H9 (cell line): Measurements from ENCODE around the gene TNP2. TPM values are rescaled to one million over a fixed set of nuclear protein-coding genes. Genes with fewer than 3 reads are reported as not detected.

ENCODE experiments used
- DNase-seq: peaks from one replicate; pipeline ENCODE4 v3.0.0-alpha.2; 2017
- H2AFZ ChIP-seq: one replicate; pipeline ENCODE4 v1.6.1; 2013; ENCODE audit warnings: mild to moderate bottlenecking, low read length, control low read depth, moderate library complexity
- H2AK5ac ChIP-seq: 2 replicates; pipeline ENCODE4 v1.6.1; 2013; ENCODE audit warnings: low read length, control low read depth, mixed read lengths; ENCODE audit not compliant: insufficient read length
- H2BK120ac ChIP-seq: one replicate; pipeline ENCODE4 v1.6.1; 2013; ENCODE audit warnings: low read depth, mild to moderate bottlenecking, low read length, control low read depth, inconsistent platforms; ENCODE audit not compliant: poor library complexity, severe bottlenecking
- H2BK12ac ChIP-seq: 2 replicates; pipeline ENCODE4 v1.6.1; 2013; ENCODE audit warnings: low read length, control low read depth, mixed read lengths, low read depth; ENCODE audit not compliant: insufficient read length
- H2BK15ac ChIP-seq: 2 replicates; pipeline ENCODE4 v1.6.1; 2013; ENCODE audit warnings: low read depth, low read length, control low read depth
- H2BK20ac ChIP-seq: one replicate; pipeline ENCODE4 v1.6.1; 2013; ENCODE audit warnings: low read depth, mild to moderate bottlenecking, low read length, control low read depth, inconsistent platforms; ENCODE audit not compliant: poor library complexity, severe bottlenecking
- H2BK5ac ChIP-seq: 2 replicates; pipeline ENCODE4 v1.6.1; 2013; ENCODE audit warnings: low read length, control low read depth, mixed read lengths; ENCODE audit not compliant: insufficient read length
- H3K14ac ChIP-seq: 2 replicates; pipeline ENCODE4 v1.6.1; 2013; ENCODE audit warnings: low read length, control low read depth; ENCODE audit not compliant: insufficient read depth
- H3K18ac ChIP-seq: 2 replicates; pipeline ENCODE4 v1.6.1; 2013; ENCODE audit warnings: low read depth, mild to moderate bottlenecking, mixed read lengths, low read length, control low read depth; ENCODE audit not compliant: insufficient read length
- H3K23ac ChIP-seq: 2 replicates; pipeline ENCODE4 v1.6.1; 2013; ENCODE audit warnings: low read length, control low read depth, mixed read lengths, low read depth; ENCODE audit not compliant: insufficient read length
- H3K23me2 ChIP-seq: 2 replicates; pipeline ENCODE4 v1.6.1; 2013; ENCODE audit warnings: low read depth, mild to moderate bottlenecking, mixed read lengths, low read length, control low read depth; ENCODE audit not compliant: insufficient read length, poor library complexity, severe bottlenecking
- H3K27ac ChIP-seq: 2 replicates; pipeline ENCODE4 v1.5.1; 2013; ENCODE audit warnings: low read length, control low read depth, mixed read lengths, low read depth; ENCODE audit not compliant: insufficient read length
- H3K27me3 ChIP-seq: 2 replicates; pipeline ENCODE4 v1.6.1; 2013; ENCODE audit warnings: low read length, control low read depth, inconsistent platforms; ENCODE audit not compliant: insufficient read depth
- H3K4ac ChIP-seq: 2 replicates; pipeline ENCODE4 v1.6.1; 2013; ENCODE audit warnings: low read depth, mild to moderate bottlenecking, control low read depth, inconsistent platforms, low read length, moderate library complexity
- H3K4me1 ChIP-seq: 2 replicates; pipeline ENCODE4 v1.6.1; 2013; ENCODE audit warnings: low read length, control low read depth, inconsistent platforms; ENCODE audit not compliant: insufficient read depth
- H3K4me2 ChIP-seq: 2 replicates; pipeline ENCODE4 v1.6.1; 2013; ENCODE audit warnings: low read length, control low read depth, mixed read lengths; ENCODE audit not compliant: insufficient read length, insufficient read depth
- H3K56ac ChIP-seq: 2 replicates; pipeline ENCODE4 v1.6.1; 2013; ENCODE audit warnings: low read depth, mild to moderate bottlenecking, mixed read lengths, low read length, control low read depth; ENCODE audit not compliant: insufficient read length
- H3K79me1 ChIP-seq: 2 replicates; pipeline ENCODE4 v1.6.1; 2013; ENCODE audit warnings: low read depth, mild to moderate bottlenecking, moderate library complexity, low read length, control low read depth, inconsistent platforms; ENCODE audit not compliant: insufficient read depth, poor library complexity, severe bottlenecking
- H3K79me2 ChIP-seq: 2 replicates; pipeline ENCODE4 v1.6.1; 2013; ENCODE audit warnings: low read length, control low read depth, inconsistent platforms; ENCODE audit not compliant: insufficient read depth
- H3K9ac ChIP-seq: 2 replicates; pipeline ENCODE4 v1.6.1; 2013; ENCODE audit warnings: low read length, control low read depth, mixed read lengths; ENCODE audit not compliant: insufficient read length; ENCODE audit errors: extremely low read depth
- H3K9me3 ChIP-seq: one replicate; pipeline ENCODE4 v1.6.1; 2013; ENCODE audit warnings: low read depth, low read length, inconsistent platforms; ENCODE audit not compliant: control insufficient read depth
- H3T11ph ChIP-seq: one replicate; pipeline ENCODE4 v1.6.1; 2013; ENCODE audit warnings: mild to moderate bottlenecking, low read length, control low read depth, inconsistent platforms
- H4K20me1 ChIP-seq: one replicate; pipeline ENCODE4 v1.6.1; 2013; ENCODE audit not compliant: control insufficient read depth, insufficient read length, insufficient read depth
- H4K5ac ChIP-seq: 2 replicates; pipeline ENCODE4 v1.6.1; 2013; ENCODE audit warnings: low read depth, mild to moderate bottlenecking, mixed read lengths, low read length, control low read depth; ENCODE audit not compliant: insufficient read length
- H4K8ac ChIP-seq: replicated peaks from 2 replicates; pipeline ENCODE4 v1.6.1; 2013; ENCODE audit warnings: low read length, control low read depth, mixed read lengths, low read depth; ENCODE audit not compliant: insufficient read length
- H4K91ac ChIP-seq: 2 replicates; pipeline ENCODE4 v1.6.1; 2013; ENCODE audit warnings: low read depth, mild to moderate bottlenecking, moderate library complexity, mixed read lengths, low read length, control low read depth; ENCODE audit not compliant: insufficient read length
- H3K27ac Mint-ChIP-seq, 3 experiments: 2 replicates in 2 of 3; 3 replicates in 1 of 3; pipeline ENCODE4 v1.8.0; 2020 to 2021; ENCODE audit warnings: mixed read lengths in 3 of 3, mild to moderate bottlenecking in 1 of 3, moderate library complexity in 1 of 3
- H3K27me3 Mint-ChIP-seq: 2 replicates; pipeline ENCODE4 v1.8.0; 2021; ENCODE audit warnings: low read depth, mild to moderate bottlenecking, moderate library complexity, mixed read lengths
- H3K36me3 Mint-ChIP-seq, 3 experiments: 2 replicates in 2 of 3; 3 replicates in 1 of 3; pipeline ENCODE4 v1.8.0; 2020 to 2021; ENCODE audit warnings: low read depth in 3 of 3, mixed read lengths in 3 of 3; ENCODE audit not compliant: insufficient read depth in 1 of 3
- H3K4me1 Mint-ChIP-seq, 2 experiments: 2 replicates each; pipeline ENCODE4 v1.8.0; 2020; ENCODE audit warnings: mixed read lengths in 2 of 2
- H3K4me3 Mint-ChIP-seq, 2 experiments: 2 replicates in 1 of 2; 3 replicates in 1 of 2; pipeline ENCODE4 v1.8.0; 2020 to 2021; ENCODE audit warnings: mild to moderate bottlenecking in 2 of 2, mixed read lengths in 2 of 2, moderate library complexity in 1 of 2
- H3K9me3 Mint-ChIP-seq, 2 experiments: 2 replicates in 1 of 2; 3 replicates in 1 of 2; pipeline ENCODE4 v1.8.0; 2020; ENCODE audit warnings: mild to moderate bottlenecking in 2 of 2, mixed read lengths in 2 of 2, moderate library complexity in 1 of 2
- WGBS: extraction: QIAGEN DNeasy Blood & Tissue Kit; methylation state at CpG from one replicate; pipeline ENCODE4 v1.1.7; 2013; ENCODE audit warnings: missing lambda C conversion rate, low lambda C conversion rate, mixed read lengths; ENCODE audit not compliant: insufficient read length; ENCODE audit errors: extremely low coverage; 5-methylcytosine and 5-hydroxymethylcytosine counted together
- total RNA-seq: library from RNA; stranded (reverse); gene quantifications from 2 replicates; pipeline ENCODE4 v1.2.1, GENCODE V29; 2021
- TF ChIP-seq, protein P1 (sequence below): fragments of 200-600 bp; sonication (generic); conservative IDR thresholded peaks from 3 replicates; pipeline ENCODE4 v1.8.0; 2021; ENCODE audit warnings: antibody characterized with exemption, mild to moderate bottlenecking

Gene TNP2
- total RNA-seq, 1 experiment from 2014 or later: not detected

DNA sequence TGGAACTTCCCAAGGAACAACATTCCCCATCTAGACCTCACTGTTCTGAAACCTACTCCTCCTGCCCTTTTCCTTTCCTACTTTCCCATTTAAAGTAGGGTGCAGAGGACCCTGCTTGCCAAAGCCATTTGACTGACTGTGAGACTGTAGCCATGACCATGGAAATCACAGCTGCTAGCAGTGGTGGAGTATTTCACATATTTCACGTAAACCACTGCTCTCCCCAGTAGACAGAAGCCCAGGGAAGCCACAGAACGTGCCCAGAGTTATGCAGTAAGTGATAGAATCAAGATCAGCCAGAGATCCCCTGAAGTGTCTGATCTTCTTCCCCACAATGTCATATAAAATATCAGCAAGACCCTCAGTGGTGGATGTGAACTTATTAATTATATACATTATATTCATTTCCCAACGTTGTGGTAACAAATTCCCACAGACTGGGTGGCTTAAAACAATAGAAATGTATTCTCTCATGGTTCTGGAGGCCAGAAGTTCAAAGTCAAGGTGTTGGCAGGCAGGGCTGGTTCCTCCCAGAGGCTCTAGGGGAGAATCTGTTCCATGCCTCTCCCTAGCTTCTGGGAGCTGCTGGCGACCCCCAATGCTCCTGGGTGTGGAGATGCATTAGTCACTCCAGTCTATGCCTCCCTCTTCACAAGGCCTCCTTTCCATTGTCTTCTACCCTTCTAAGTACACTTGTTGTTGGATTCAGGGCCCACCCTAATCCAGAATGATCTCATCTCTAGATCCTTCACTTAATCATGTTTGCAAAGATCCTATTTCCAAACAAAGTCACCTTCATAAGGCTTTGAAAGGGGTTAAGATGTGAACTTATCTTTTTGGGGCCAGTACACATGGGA, 32.7 kb upstream of the TNP2 start:
- no peak overlapping the region for H4K91ac ChIP-seq
- H2AK5ac ChIP-seq: no peak overlapping the region
- no peak overlapping the region for H3K14ac ChIP-seq
- 0 out of 2 replicates have a peak, but pooled peaks cover 2% of the 10 kb centered on the region for H3K79me2 ChIP-seq
- H3K36me3 Mint-ChIP-seq: peaks cover 0 to 1% (median 0%) of the 10 kb centered on the region in 3 experiments; a peak in 1 of 7 replicates
- H3K23ac ChIP-seq: no peak overlapping the region
- peaks cover 11 to 16% of the 10 kb centered on the region in 2 experiments for H3K4me1 Mint-ChIP-seq
- H4K20me1 ChIP-seq: no peaks in the 10 kb centered on the region
- H3K4me1 ChIP-seq: peaks cover 3% of the 10 kb centered on the region; the same call in 1 of the 2 replicates
- no CpG with 5 or more reads among the region's 4 CpGs for WGBS
- H3K9ac ChIP-seq: no peak overlapping the region
- H3T11ph ChIP-seq: no peak overlapping the region
- H3K4me3 Mint-ChIP-seq: no peak overlapping the region
- peak overlapping the region in 1 of 3 experiments; percentile 68; a peak in 2 of 7 replicates for H3K27ac Mint-ChIP-seq
- no peaks in the 10 kb centered on the region; a peak in 1 of 5 replicates for H3K9me3 Mint-ChIP-seq
- no peak overlapping the region for H2BK120ac ChIP-seq
- H3K23me2 ChIP-seq: no peaks in the 10 kb centered on the region
- no peak overlapping the region for H2BK5ac ChIP-seq
- H2BK12ac ChIP-seq: no peak overlapping the region
- no peak overlapping the region for H3K18ac ChIP-seq
- H3K4ac ChIP-seq: no peak overlapping the region
- H3K27me3 Mint-ChIP-seq: no peaks in the 10 kb centered on the region; the same call in 1 of the 2 replicates
- no peak overlapping the region for H3K4me2 ChIP-seq
- no peaks in the 10 kb centered on the region for H3K9me3 ChIP-seq
- no peak overlapping the region for H3K56ac ChIP-seq
- no peak overlapping the region for H4K5ac ChIP-seq
- no peak overlapping the region for H4K8ac ChIP-seq
- TF ChIP-seq, protein P1, sequence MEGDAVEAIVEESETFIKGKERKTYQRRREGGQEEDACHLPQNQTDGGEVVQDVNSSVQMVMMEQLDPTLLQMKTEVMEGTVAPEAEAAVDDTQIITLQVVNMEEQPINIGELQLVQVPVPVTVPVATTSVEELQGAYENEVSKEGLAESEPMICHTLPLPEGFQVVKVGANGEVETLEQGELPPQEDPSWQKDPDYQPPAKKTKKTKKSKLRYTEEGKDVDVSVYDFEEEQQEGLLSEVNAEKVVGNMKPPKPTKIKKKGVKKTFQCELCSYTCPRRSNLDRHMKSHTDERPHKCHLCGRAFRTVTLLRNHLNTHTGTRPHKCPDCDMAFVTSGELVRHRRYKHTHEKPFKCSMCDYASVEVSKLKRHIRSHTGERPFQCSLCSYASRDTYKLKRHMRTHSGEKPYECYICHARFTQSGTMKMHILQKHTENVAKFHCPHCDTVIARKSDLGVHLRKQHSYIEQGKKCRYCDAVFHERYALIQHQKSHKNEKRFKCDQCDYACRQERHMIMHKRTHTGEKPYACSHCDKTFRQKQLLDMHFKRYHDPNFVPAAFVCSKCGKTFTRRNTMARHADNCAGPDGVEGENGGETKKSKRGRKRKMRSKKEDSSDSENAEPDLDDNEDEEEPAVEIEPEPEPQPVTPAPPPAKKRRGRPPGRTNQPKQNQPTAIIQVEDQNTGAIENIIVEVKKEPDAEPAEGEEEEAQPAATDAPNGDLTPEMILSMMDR: no peak
- no peak overlapping the region for H3K27ac ChIP-seq
- no peaks in the 10 kb centered on the region for H3K27me3 ChIP-seq
- H3K79me1 ChIP-seq: no peaks in the 10 kb centered on the region
- no peak overlapping the region for H2AFZ ChIP-seq
- no peak overlapping the region for H2BK20ac ChIP-seq
- H2BK15ac ChIP-seq: no peak overlapping the region
- no peak for DNase-seq
